GM19452 (cell line): Measurements from ENCODE around the gene OLFML3.
"Not testable (repeated sequence)": the region's sequence is repeated elsewhere in the genome, so short reads cannot be mapped to it uniquely, and the experiment has no call there.

ENCODE experiments used
- ATAC-seq: cut with Tn5 transposase; IDR thresholded peaks from one replicate; pipeline ENCODE4 v1.9.1; 2021; ENCODE audit not compliant: unreplicated experiment

OLFML3 gene

DNA sequence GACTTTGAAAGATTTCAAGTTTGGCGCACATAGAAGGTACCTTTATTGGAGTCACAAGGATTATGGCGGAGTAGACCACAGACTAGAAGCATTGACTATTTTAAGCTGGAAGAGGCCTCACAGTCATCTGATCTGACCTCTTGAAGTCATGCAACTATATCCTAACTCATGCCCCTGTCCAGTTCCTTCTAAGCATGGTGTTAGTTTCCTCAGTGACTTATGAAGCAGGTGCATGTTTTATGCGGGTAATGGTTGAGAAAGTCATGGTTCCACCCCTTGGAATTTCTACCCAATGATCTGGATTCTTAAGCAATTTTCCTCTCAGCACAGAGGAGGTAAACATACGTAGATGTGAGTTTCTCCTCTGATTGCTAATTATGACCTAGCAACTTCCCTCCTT is 11.7 kb downstream of the OLFML3 start:
- no peak for ATAC-seq

DNA sequence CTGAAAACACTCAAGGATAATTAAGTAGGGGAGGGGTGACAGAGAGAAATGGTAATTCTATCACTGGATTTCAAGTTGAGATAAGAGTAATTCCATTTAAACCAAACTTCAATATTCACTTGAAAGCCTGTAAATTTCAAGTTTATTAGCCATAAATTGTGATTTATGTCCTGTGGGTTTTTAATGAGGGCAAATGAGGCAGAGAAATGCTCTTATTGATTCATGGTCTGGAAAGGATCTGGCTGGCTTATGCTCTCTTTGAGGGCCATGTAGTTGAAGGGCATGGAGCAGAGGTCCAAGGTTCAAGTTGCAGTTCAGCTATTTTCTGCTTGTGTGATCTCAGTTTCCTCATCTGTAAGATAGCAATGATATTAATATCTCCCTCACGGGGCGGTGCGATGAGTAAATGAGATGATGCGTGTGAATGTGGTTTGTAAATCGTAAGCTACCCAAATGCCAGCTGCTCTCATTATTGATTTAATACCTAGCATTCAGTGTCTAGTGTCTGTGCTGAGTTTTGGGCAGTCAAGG is 12.3 kb downstream of the OLFML3 start:
- no peak for ATAC-seq

DNA sequence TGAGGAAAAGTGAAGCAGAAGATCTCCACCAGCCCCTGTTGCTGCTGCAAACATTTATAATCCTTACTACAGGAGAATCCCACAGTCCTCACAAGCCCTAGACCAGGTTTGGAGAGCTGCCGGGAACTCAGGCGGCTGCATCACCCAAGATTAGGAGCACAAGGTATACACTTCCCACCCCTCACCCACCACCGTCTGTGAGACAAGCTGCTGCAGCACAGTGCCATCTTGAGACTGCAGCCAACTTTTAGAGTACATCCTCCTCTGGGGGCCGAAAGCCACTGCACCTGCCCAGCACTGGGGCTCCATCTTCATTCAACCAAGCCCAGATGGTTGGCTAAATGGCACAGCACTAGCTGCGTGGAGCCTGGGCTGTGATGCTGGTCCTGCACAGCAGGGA is 13.8 kb downstream of the OLFML3 start:
- ATAC-seq: no peak

DNA sequence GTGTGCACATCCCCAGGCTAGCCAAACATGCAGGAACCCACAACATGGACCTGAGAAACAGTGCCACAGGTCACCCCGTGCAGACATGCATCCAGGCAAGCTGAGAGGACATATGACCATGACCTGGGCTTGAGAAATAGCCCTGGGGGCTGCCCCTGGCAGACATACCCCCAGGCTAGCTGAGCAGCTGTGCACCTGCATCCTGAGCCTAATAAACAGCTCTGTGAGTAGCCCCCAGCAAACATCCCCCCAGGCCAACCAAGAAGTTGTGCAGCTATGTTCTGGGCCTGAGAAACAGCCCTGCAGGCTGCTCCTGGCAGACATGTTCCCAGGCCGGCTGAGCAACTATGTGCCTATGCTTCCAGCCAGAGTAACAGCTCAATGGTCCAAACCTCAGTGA is 14.5 kb downstream of the OLFML3 start:
- ATAC-seq: no peak

DNA sequence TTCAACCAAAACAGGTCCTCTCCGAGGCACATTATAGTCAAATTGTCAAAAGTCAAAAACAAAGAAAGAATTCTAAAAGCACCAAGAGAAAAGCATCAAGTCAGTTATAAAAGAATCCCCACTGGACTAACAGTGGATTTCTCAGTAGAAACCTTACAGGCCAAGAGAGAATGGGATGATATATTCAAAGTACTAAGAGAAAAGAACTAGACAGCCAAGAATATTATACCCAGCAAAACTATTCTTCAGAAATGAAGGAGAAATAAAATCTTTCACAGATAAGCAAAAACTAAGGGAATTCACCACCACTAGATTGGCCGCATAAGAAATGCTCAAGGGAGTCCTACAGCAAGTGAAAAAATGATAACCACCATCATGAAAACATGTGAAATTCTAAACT is 16.1 kb downstream of the OLFML3 start:
- no peak for ATAC-seq

DNA sequence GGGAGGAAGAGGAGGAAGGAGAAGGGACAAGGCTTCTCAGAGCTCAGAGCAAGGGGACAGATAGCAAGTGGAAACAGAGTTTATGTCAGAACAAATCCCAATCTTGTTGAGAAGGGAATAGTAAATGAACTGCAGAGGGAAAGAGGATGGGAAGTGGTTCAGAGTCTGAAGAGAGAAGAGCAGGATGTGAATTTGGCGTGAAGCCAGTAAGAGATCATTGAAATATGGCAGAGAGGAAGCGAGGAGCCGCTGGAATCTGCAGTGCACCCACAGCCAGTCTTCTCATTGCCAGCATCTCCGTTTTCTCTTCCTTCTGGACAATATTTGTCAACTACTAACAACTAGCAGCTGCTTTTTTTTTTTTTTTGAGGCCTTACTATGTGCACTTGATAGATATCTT is 19.1 kb downstream of the OLFML3 start:
- no peak for ATAC-seq

DNA sequence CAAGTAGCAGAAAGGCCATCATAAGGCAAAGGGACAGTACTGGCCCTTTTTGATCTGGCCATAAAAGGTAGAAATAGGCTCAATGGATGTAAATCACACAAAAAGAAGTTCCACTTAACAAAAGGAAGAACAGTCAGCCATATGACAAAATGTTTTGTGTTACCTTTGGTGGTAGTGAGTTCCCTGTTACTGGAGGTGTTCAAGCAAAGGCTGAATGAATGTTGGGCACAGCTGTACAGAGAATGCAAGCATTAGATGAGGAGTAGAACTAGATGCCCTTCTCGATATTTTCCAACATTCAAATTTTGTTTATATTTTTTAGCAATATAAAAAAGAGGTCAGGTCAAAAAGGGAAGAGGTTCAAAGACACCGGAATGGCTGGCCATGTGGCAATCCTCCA is 20.0 kb downstream of the OLFML3 start:
- no peak for ATAC-seq

DNA sequence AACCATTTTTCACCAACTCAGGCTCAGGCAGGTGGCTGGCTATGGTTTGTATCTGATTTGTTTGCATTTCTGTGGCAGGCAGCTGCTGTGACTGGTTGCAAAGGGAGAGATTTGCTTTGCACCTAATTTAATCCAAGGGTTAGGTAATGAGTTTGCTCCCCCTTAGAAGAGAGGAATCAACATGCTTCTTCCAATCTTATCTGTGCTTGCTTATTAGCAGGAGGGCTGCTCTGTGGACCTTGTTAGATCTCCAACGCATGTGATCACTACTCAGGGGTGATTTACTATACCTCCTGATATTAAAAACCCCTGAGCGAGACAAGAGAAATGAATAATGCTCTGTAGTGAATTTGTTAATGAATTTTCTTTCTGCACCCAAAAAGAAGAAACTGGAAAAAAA is 20.5 kb downstream of the OLFML3 start:
- ATAC-seq: no peak

DNA sequence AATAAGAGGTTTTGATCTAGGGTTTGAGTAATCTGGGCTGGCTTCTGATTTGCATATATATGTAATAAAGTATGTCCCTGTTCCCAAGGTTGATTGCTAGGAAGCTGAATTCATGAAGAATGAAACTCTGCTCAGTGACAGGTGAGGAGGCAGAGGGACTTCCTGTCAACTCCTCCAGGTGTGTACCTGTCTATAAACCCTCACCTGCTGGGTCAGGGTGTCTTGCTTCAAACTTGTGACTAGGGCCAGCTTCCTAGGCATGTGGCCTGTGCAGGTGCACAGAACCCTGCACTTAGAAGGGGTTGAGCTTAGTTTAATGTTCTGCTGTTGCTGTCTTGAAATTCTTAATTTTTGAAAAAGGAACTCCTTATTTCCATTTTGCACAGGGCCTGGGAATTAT is 21.1 kb downstream of the OLFML3 start:
- ATAC-seq: no peak

DNA sequence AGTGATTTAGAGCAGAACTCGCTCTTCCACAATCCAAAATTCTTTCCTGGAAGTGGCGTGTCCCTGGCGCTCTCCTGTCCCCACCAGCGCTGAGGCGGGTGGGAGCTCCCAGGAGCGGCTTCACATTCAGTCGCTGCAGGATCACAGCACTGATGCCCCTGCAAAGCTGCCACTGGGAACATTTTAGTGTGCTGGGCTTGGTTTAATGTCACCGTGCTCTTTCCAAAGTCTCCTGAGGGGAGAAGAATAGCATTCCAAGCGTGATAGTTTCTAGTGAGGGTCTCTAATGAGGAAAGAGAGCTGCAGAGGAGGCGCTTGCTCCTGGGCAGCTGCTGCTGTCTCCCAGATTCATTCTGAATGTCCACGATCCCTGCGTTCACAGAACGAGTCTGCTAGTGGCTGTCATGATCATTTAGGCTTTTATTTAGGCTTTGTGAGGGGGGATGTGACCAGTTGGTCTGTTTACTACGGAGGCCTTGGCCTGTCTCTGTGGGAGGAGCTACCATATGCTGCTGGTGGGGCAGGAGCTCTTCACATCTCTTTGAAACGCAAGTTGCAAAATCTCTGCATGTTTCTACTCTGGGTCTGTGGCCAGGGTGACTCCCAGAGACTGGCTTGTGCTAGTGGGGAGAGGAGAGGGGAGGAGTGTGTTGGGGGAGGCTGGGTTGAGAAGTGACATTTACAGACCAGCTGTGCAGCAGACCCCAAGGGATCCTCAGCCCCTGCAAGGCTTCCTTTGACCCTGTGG is 23.4 kb downstream of the OLFML3 start:
- no peak for ATAC-seq

DNA sequence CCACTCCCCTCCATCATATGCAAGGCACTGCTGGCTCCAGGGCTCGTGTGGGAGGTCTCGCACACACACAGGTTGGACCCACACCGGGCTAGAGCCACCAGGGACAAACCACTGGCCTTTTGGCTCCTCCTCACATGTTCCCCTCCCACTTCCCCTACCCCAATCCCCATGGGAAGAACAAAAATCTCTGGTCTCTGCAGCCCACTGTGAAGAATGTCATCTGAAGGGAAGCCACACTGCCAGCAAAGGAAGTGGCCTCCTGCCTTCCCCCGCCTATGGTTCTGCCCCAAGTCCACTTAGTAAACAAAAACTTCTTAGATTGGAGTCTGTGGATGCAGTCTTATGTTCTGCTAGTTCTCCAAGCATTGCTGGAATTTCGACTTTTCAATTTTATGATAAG is 24.2 kb downstream of the OLFML3 start:
- ATAC-seq: no peak

DNA sequence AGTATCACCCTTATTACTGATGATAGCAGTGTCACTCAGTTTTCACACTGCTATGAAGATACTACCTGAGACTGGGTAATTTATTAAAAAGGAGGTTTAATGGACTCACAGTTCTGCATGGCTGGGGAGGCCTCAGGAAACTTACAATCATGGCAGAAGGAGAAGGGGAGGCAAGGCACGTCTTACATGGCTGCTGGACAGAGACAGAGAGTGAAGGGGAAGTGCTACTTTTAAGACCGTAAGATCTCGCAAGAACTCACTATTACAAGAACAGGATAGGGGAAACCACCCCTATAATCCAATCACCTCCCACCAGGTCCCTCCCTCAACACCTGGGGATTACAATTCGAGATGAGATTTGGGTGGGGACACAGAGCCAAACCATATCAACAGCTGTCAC is 27.6 kb downstream of the OLFML3 start:
- ATAC-seq: not testable (repeated sequence)

DNA sequence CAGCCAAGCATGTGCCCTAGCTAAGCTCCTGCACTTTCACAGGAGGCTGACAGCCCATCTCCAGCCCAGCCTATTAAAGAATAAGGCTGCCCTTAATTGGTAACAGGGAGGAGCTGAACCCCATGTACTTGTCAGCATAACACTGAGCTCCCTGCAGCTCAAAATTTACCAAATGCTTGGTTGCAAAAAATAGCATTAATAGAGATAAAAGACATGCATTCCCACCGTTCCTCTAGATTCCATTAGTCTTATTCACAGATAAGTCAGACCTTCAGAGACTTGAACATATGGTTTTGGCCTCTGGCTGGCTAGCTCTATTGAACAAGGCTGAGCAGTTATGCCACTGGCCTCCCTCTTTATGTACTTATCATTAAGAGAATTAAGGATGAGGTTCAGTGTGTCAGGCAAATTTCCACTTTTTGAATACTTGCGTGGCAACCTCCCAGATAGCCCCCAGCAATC is 29.2 kb downstream of the OLFML3 start:
- no peak for ATAC-seq

DNA sequence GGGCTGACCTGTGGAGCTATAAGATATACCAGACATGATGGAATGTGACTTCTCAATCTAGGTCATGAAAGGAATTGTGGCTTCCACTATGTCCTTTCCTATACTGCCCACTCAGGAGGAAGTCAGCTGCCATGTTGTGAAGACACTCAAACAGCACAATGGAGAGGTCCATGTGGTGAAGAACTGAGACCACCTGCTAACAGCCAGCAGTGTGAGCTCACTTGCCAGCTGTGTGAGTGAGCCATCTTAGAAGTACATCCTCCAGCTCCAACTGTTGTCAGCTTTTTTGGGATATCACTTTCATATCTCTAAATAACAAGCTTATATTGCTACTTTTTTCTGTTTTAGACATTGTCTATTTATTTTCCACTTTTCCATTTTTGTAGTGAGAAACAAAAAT is 29.7 kb downstream of the OLFML3 start:
- no peak for ATAC-seq

DNA sequence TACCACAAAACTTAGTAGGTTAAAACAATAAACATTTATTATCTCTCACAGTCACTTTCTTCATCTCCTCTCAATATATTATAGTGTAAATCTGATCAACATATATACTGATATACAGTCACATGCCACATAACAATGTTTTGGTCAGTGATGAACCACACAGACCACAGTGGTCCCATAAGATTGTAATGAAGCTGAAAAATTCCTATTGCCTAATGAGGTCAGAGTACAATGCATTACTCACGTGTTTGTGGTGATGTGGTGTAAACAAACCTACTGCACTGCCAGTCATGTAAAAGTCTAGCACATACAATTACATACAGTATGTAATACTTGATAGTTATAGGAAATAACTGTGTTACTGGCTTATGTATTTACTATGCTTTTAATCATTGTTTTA is 30.1 kb downstream of the OLFML3 start:
- no peak for ATAC-seq

DNA sequence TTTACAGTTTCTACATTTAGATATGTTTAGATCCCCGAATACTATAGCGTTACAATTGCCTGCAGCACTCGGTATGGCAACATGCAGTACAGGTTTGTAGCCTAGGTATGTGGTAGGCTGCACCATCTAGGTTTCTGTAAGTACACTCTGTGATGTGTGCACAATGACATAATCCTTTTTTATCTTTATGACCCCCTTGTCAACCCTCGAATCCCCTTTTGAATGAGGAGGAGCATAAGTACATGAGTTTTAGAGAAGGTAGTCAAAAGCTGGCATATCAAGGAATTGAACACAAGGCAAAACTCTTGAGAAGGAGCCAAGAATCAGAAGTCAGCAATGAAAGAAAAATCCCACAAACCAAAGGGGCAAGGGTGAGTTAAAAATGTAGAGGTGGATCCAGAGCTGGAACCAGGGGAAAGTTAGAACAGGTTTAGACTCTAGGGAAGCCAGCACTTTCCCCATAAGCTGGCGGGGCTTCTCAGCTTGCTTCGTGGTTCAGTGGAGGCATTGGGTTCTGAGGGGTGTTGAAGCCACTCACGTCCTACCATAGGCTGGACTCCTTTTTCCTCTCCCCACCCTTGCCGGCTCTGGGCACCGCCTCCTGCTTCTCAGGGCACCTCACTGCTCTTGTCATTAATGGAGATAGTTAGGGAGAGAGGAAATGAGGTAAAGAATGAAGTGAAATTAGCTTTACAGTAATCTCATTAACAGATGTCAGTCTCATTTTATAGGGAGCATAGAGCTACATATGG is 31.3 kb downstream of the OLFML3 start:
- ATAC-seq: no peak

DNA sequence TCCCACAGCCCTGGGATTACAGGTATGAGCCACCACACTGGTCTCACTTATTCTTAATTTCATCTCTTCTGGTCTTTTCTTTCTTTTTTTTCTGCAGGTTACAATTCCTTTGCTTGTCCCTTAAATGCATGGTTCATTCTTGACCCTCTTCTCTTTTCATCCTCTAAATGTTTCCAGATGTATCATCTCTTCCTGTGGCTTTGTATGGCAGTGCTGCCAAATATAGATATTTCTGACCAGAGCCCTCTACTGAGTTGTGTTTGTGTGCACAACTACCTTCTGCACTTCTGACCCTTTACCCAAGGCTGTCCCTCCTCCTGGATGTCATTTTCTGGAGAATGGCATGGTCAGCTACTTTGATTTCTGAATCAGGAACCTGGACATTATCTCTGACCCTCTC is 32.5 kb downstream of the OLFML3 start:
- no peak for ATAC-seq

DNA sequence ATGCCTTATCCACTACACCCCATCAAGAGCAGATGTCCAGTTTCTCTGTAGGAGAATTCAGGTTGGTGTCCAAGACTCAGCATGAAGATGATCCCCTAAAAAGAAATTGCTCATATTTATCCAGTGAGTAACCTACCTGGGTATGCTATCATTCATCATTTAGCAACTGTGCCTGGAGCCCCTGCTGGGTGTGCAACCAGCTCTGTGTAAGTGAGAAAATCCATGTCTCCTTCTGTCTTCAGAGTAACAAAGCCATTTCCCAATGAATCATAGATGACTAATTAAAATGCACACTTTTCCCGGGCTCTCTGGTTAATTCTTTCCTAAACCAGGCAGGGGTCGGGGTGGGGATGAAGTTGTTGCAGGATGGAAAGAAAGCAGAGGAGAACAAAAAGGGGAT is 35.8 kb downstream of the OLFML3 start:
- no peak for ATAC-seq

DNA sequence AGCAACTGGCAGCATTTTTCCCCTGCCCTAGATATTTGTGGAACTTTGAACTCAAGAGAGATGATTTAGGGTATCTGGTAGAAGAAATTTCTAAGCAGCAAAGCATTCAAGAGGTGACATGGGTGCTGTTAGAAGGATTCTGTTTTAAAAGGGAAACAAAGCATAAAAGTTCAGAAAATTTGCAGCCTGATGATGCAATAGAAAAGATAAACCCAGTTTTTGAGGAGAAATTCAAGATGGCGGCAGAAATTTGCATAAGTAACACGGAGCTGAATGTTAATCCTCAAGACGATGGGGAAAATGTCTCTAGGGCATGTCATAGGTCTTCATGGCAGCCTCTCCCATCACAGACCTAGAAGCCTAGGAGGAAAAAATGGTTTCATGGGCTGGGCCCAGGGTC is 40.5 kb downstream of the OLFML3 start:
- not testable (repeated sequence) for ATAC-seq

DNA sequence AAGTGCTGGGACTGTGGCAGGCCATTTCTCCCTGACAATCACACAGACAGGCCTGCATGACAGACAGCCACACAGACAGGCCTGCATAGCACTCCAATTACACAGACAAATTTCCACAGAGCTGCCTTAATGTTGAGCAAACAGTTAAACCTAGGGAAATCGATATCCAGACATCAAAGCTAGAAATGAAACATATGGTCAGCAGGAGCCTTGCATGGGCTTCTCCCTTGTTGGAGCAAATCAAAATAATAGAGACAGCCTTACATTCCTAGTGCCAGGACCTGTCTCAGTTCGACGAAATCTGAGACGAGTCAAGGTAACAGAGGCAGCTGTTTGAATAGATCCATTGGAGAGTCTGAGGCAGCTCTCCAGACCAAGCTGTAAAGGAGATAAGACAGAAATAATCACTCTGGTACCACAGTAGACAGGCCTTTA is 42.4 kb downstream of the OLFML3 start:
- ATAC-seq: no peak

DNA sequence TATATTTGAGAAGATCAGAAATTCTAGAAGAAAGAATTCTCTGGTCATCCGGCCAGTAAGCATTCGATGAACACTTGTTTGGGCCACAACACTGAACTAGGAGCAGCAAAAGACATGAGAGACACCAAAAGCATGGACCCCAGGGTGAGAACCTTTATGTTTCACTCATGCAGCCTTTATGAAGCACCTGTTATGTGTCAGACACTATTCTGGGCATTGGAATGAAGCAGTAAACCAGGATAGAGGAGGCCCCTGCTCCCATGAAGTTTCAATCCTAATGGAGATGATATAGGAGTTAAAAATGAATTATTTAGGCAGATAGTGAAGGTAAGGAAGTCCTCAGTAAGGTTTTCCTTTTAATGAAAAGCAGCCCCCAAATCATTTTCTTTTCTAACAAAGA is 43.6 kb downstream of the OLFML3 start:
- ATAC-seq: no peak

DNA sequence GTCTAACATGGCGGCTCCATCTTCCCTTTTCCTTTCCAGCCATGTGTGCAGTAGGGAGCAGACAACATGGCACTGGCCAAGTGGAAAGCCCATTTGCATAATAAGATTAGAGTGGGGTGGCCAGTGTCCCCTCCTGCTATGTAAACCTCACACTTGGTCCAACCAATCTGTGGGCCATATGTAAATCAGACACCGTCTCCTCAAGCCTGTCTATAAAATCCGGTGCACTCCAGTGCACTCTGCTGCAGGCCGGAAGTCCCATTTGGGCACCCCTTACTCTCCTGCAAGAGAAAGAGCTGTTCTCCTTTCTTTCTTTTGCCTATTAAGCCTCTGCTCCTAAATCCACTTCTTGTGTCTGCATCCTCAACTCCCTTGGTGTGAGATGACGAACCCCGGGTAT is 44.1 kb downstream of the OLFML3 start:
- ATAC-seq: no peak
